HepG2 (cell line): ENCODE results near the gene SMIM1. TPM values are rescaled to one million over a fixed set of nuclear protein-coding genes. Genes with fewer than 3 reads are reported as not detected.

Source experiments
- CEBPZ ChIP-seq: IDR thresholded peaks from 2 replicates; pipeline ENCODE4 v1.6.1; 2012; ENCODE audit warnings: low read length, improper control_type of control experiment
- FOXO4 ChIP-seq: sonication (generic); formaldehyde crosslinking; conservative IDR thresholded peaks from 2 replicates; pipeline ENCODE4 v1.8.1; 2023; ENCODE audit warnings: missing genetic modification reagents
- ISL2 ChIP-seq: sonication (generic); formaldehyde crosslinking; IDR thresholded peaks from 2 replicates; pipeline ENCODE4 v1.5.0; 2020; ENCODE audit warnings: missing genetic modification reagents
- KDM5A ChIP-seq: fragments of 200-600 bp; sonication (generic); IDR thresholded peaks from 2 replicates; pipeline ENCODE4 v1.7.0; 2018; ENCODE audit warnings: antibody characterized with exemption, mild to moderate bottlenecking, low read length, borderline replicate concordance
- NPAS2 ChIP-seq: sonication (generic); formaldehyde crosslinking; IDR thresholded peaks from 2 replicates; pipeline ENCODE4 v1.8.0; 2022; ENCODE audit warnings: mild to moderate bottlenecking, missing genetic modification reagents, borderline replicate concordance
- SMYD3 ChIP-seq: sonication (generic); formaldehyde crosslinking; IDR thresholded peaks from 2 replicates; pipeline ENCODE4 v1.8.1; 2023; ENCODE audit warnings: mild to moderate bottlenecking, missing genetic modification reagents
- TFDP2 ChIP-seq: sonication (generic); formaldehyde crosslinking; IDR thresholded peaks from 2 replicates; pipeline ENCODE4 v1.4.0; 2020; ENCODE audit warnings: missing genetic modification reagents
- ZZZ3 ChIP-seq: sonication (generic); formaldehyde crosslinking; IDR thresholded peaks from 2 replicates; pipeline ENCODE4 v1.4.0; 2020; ENCODE audit warnings: missing genetic modification reagents, mild to moderate bottlenecking, borderline replicate concordance
- polyA plus RNA-seq, 8 experiments: library from polyadenylated mRNA; depleted of rRNA in 3 of 8; stranded (reverse) in 7 of 8; unstranded in 1 of 8; fragments of >200 nt; fragmentation: Illumina TruSeq in 4 of 8; extraction: Trizol in 4 of 8; gene quantifications; 2 replicates each; pipeline versions ENCODE4 v1.2.1 to v1.2.3, GENCODE V29; 2011 to 2016; ENCODE audit warnings: low read depth in 4 of 8, missing spikeins in 1 of 8, mixed read lengths in 1 of 8; ENCODE audit not compliant: insufficient read depth in 1 of 8
- total RNA-seq, 5 experiments: library from RNA; depleted of rRNA; stranded (reverse); fragments of >200 nt; fragmentation: Illumina TruSeq; extraction: Trizol; gene quantifications; 2 replicates each; pipeline ENCODE4 v1.2.3, GENCODE V29; 2016; ENCODE audit warnings: low read depth in 1 of 5
- TF ChIP-seq, protein P1 (sequence below): sonication (generic); formaldehyde crosslinking; IDR thresholded peaks from 2 replicates; pipeline ENCODE4 v1.4.0; 2020; ENCODE audit warnings: missing genetic modification reagents
- TF ChIP-seq, protein P2 (sequence below): sonication (generic); formaldehyde crosslinking; IDR thresholded peaks from 2 replicates; pipeline ENCODE4 v1.8.0; 2022; ENCODE audit warnings: missing genetic modification reagents, mild to moderate bottlenecking, moderate library complexity, borderline replicate concordance
- TF ChIP-seq, protein P3 (sequence below): sonication (generic); formaldehyde crosslinking; IDR thresholded peaks from 2 replicates; pipeline ENCODE4 v1.4.0; 2020; ENCODE audit warnings: missing genetic modification reagents, borderline replicate concordance

Gene SMIM1
- total and polyA plus RNA-seq, 2 of the 13 experiments (the other 11 are each of a cell fraction or from before 2014, with no cell fraction given): 12.4 to 56.3 TPM

- TF ChIP-seq TFDP2 (CRISPR knock-in tag): no peak
- TF ChIP-seq, protein P1, sequence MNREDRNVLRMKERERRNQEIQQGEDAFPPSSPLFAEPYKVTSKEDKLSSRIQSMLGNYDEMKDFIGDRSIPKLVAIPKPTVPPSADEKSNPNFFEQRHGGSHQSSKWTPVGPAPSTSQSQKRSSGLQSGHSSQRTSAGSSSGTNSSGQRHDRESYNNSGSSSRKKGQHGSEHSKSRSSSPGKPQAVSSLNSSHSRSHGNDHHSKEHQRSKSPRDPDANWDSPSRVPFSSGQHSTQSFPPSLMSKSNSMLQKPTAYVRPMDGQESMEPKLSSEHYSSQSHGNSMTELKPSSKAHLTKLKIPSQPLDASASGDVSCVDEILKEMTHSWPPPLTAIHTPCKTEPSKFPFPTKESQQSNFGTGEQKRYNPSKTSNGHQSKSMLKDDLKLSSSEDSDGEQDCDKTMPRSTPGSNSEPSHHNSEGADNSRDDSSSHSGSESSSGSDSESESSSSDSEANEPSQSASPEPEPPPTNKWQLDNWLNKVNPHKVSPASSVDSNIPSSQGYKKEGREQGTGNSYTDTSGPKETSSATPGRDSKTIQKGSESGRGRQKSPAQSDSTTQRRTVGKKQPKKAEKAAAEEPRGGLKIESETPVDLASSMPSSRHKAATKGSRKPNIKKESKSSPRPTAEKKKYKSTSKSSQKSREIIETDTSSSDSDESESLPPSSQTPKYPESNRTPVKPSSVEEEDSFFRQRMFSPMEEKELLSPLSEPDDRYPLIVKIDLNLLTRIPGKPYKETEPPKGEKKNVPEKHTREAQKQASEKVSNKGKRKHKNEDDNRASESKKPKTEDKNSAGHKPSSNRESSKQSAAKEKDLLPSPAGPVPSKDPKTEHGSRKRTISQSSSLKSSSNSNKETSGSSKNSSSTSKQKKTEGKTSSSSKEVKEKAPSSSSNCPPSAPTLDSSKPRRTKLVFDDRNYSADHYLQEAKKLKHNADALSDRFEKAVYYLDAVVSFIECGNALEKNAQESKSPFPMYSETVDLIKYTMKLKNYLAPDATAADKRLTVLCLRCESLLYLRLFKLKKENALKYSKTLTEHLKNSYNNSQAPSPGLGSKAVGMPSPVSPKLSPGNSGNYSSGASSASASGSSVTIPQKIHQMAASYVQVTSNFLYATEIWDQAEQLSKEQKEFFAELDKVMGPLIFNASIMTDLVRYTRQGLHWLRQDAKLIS: no peak
- no peak for TF ChIP-seq NPAS2 (CRISPR knock-in tag)
- no peak for TF ChIP-seq SMYD3 (CRISPR knock-in tag)
- TF ChIP-seq ISL2 (CRISPR knock-in tag): no peak
- TF ChIP-seq ZZZ3 (CRISPR knock-in tag): no peak
- no peak for TF ChIP-seq CEBPZ
- TF ChIP-seq, protein P2, sequence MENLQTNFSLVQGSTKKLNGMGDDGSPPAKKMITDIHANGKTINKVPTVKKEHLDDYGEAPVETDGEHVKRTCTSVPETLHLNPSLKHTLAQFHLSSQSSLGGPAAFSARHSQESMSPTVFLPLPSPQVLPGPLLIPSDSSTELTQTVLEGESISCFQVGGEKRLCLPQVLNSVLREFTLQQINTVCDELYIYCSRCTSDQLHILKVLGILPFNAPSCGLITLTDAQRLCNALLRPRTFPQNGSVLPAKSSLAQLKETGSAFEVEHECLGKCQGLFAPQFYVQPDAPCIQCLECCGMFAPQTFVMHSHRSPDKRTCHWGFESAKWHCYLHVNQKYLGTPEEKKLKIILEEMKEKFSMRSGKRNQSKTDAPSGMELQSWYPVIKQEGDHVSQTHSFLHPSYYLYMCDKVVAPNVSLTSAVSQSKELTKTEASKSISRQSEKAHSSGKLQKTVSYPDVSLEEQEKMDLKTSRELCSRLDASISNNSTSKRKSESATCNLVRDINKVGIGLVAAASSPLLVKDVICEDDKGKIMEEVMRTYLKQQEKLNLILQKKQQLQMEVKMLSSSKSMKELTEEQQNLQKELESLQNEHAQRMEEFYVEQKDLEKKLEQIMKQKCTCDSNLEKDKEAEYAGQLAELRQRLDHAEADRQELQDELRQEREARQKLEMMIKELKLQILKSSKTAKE (CRISPR knock-in tag): no peak
- TF ChIP-seq FOXO4 (CRISPR knock-in tag): no peak
- TF ChIP-seq, protein P3, sequence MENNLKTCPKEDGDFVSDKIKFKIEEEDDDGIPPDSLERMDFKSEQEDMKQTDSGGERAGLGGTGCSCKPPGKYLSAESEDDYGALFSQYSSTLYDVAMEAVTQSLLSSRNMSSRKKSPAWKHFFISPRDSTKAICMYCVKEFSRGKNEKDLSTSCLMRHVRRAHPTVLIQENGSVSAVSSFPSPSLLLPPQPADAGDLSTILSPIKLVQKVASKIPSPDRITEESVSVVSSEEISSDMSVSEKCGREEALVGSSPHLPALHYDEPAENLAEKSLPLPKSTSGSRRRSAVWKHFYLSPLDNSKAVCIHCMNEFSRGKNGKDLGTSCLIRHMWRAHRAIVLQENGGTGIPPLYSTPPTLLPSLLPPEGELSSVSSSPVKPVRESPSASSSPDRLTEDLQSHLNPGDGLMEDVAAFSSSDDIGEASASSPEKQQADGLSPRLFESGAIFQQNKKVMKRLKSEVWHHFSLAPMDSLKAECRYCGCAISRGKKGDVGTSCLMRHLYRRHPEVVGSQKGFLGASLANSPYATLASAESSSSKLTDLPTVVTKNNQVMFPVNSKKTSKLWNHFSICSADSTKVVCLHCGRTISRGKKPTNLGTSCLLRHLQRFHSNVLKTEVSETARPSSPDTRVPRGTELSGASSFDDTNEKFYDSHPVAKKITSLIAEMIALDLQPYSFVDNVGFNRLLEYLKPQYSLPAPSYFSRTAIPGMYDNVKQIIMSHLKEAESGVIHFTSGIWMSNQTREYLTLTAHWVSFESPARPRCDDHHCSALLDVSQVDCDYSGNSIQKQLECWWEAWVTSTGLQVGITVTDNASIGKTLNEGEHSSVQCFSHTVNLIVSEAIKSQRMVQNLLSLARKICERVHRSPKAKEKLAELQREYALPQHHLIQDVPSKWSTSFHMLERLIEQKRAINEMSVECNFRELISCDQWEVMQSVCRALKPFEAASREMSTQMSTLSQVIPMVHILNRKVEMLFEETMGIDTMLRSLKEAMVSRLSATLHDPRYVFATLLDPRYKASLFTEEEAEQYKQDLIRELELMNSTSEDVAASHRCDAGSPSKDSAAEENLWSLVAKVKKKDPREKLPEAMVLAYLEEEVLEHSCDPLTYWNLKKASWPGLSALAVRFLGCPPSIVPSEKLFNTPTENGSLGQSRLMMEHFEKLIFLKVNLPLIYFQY: no peak
- TF ChIP-seq KDM5A: no peak
- TF ChIP-seq, all 625 proteins: peak for 0
Observed at GRCh38 chr1:3814771-3815561, 42.4 kb downstream of the SMIM1 start (continued).
